GM19438 (cell line): Measurements from ENCODE around the gene RPL7A.
"Not testable (repeated sequence)": the region's sequence is repeated elsewhere in the genome, so short reads cannot be mapped to it uniquely, and the experiment has no call there.

ENCODE experiments used
- ATAC-seq: cut with Tn5 transposase; IDR thresholded peaks from one replicate; pipeline ENCODE4 v1.9.1; 2021; ENCODE audit warnings: low read depth; ENCODE audit not compliant: unreplicated experiment

The RPL7A gene

GRCh38 chr9:133384736-133385321 is 36.8 kb downstream of the RPL7A start:
- ATAC-seq: no peak

GRCh38 chr9:133385452-133385851 is 37.4 kb downstream of the RPL7A start:
- no peak for ATAC-seq

- ATAC-seq: no peak
These were observed 38.3 kb downstream of the RPL7A start for GRCh38 chr9:133386338-133386737.

- ATAC-seq: no peak
These were observed 39.7 kb downstream of the RPL7A start for GRCh38 chr9:133387680-133388079.

GRCh38 chr9:133389025-133389557 is 41.1 kb downstream of the RPL7A start:
- ATAC-seq: no peak

- ATAC-seq: no peak
These were observed 41.5 kb downstream of the RPL7A start for GRCh38 chr9:133389562-133389961.

GRCh38 chr9:133390713-133391112 is 42.7 kb downstream of the RPL7A start:
- no peak for ATAC-seq

- ATAC-seq: not testable (repeated sequence)
These were observed 43.4 kb downstream of the RPL7A start for GRCh38 chr9:133391449-133391848.

GRCh38 chr9:133392308-133392707 is 44.3 kb downstream of the RPL7A start:
- not testable (repeated sequence) for ATAC-seq

GRCh38 chr9:133393399-133393798 is 45.4 kb downstream of the RPL7A start:
- no peak for ATAC-seq

- no peak for ATAC-seq
These were observed 46.8 kb downstream of the RPL7A start for GRCh38 chr9:133394687-133395271.

GRCh38 chr9:133396952-133397351 is 48.9 kb downstream of the RPL7A start:
- no peak for ATAC-seq

- no peak for ATAC-seq
These were observed 49.4 kb downstream of the RPL7A start for GRCh38 chr9:133397370-133397769.

GRCh38 chr9:133397895-133398294 is 49.9 kb downstream of the RPL7A start:
- ATAC-seq: no peak

GRCh38 chr9:133400292-133400691 is 52.3 kb downstream of the RPL7A start:
- ATAC-seq: no peak
